OCI-LY7 (cell line): ENCODE results near the gene ETV5. TPM values are rescaled to one million over a fixed set of nuclear protein-coding genes. Genes with fewer than 3 reads are reported as not detected.

ENCODE experiments used
- BruUV-seq: library from RNA; stranded (reverse); fragments of 400-500 nt; replicated peaks from 2 replicates; lab custom pipeline; 2021; lab: Mats Ljungman, UMichigan
- CTCF ChIA-PET: fragments of 300-600 bp; sonication (Branson Sonifier 250); formaldehyde crosslinking; loops from one replicate; lab custom pipeline; 2022; ENCODE audit warnings: antibody characterized with exemption; ENCODE audit not compliant: unreplicated experiment; lab: Charles Lee
- POLR2A ChIA-PET: fragments of 300-600 bp; sonication (Branson Sonifier 250); formaldehyde crosslinking; loops from one replicate; lab custom pipeline; 2022; ENCODE audit warnings: antibody characterized with exemption; lab: Charles Lee
- DNase-seq: peaks from one replicate; pipeline ENCODE4 v3.0.0-alpha.2; 2015; ENCODE audit warnings: low spot score
- H2AFZ ChIP-seq: fragments of 200-600 bp; sonication (generic), shearing (Covaris generic); 2 replicates; pipeline ENCODE4 v1.6.1; 2014; ENCODE audit warnings: mild to moderate bottlenecking, antibody characterized with exemption, low read length, moderate library complexity
- H3K27ac ChIP-seq: fragments of 200-600 bp; sonication (generic); 2 replicates; pipeline ENCODE4 v1.5.1; 2014; ENCODE audit warnings: mixed run types, low read depth, mild to moderate bottlenecking, moderate library complexity, low read length, inconsistent platforms; ENCODE audit not compliant: poor library complexity, severe bottlenecking
- H3K36me3 ChIP-seq: fragments of 200-600 bp; sonication (generic); 2 replicates; pipeline ENCODE4 v1.6.1; 2014; ENCODE audit warnings: mild to moderate bottlenecking, antibody characterized with exemption, low read length, moderate library complexity, mixed read lengths; ENCODE audit not compliant: insufficient read depth
- H3K4me1 ChIP-seq: fragments of 200-600 bp; sonication (generic); 2 replicates; pipeline ENCODE4 v1.5.1; 2014; ENCODE audit warnings: mild to moderate bottlenecking, low read length; ENCODE audit not compliant: insufficient read depth, poor library complexity, severe bottlenecking
- H3K4me2 ChIP-seq: fragments of 200-600 bp; sonication (generic); 2 replicates; pipeline ENCODE4 v1.6.1; 2014; ENCODE audit warnings: mild to moderate bottlenecking, low read length
- H3K4me3 ChIP-seq: fragments of 200-600 bp; sonication (generic); 2 replicates; pipeline ENCODE4 v1.5.1; 2014; ENCODE audit warnings: mild to moderate bottlenecking, low read depth, low read length; ENCODE audit not compliant: poor library complexity, severe bottlenecking
- H3K79me2 ChIP-seq: fragments of 200-600 bp; sonication (generic); 2 replicates; pipeline ENCODE4 v1.6.1; 2016; ENCODE audit warnings: low read depth, mild to moderate bottlenecking, low read length, moderate library complexity, mixed read lengths; ENCODE audit not compliant: insufficient read depth
- H3K9me2 ChIP-seq: fragments of 200-600 bp; sonication (generic); 2 replicates; pipeline ENCODE4 v1.6.1; 2016; ENCODE audit warnings: mild to moderate bottlenecking, low read length, mixed read lengths; ENCODE audit not compliant: insufficient read depth
- H3K9me3 ChIP-seq: fragments of 200-600 bp; sonication (generic); 2 replicates; pipeline ENCODE4 v1.6.1; 2014; ENCODE audit warnings: mild to moderate bottlenecking, mixed run types, low read length, mixed read lengths
- H4K20me1 ChIP-seq: fragments of 200-600 bp; sonication (generic); 2 replicates; pipeline ENCODE4 v1.6.1; 2014; ENCODE audit warnings: mild to moderate bottlenecking, antibody characterized with exemption, low read length, moderate library complexity, mixed read lengths; ENCODE audit not compliant: insufficient read depth
- CTCF ChIP-seq: fragments of 200-600 bp; sonication (generic); conservative IDR thresholded peaks from 2 replicates; pipeline ENCODE4 v1.5.1; 2014; ENCODE audit warnings: mild to moderate bottlenecking, antibody characterized with exemption, low read length, moderate library complexity, mixed read lengths
- EZH2phosphoT487 ChIP-seq: fragments of 200-600 bp; sonication (generic); IDR thresholded peaks from 2 replicates; pipeline ENCODE4 v1.6.1; 2018; ENCODE audit warnings: low read depth, borderline replicate concordance, mild to moderate bottlenecking, mixed run types, antibody characterized with exemption, low read length, moderate library complexity, mixed read lengths
- intact Hi-C: fragments of 100-400 bp; cut with micrococcal nuclease; formaldehyde crosslinking; loops from one replicate; pipeline ENCODE4 v1.10.0; 2022; ENCODE audit not compliant: unreplicated experiment
- total RNA-seq, 2 experiments: library from RNA; depleted of rRNA in 1 of 2; stranded (reverse); fragments of >200 nt in 1 of 2; shearing (Covaris generic) in 1 of 2; gene quantifications; 2 replicates each; pipeline ENCODE4 v1.2.3, GENCODE V29; 2014 to 2022

The ETV5 gene
- total RNA-seq, 2 experiments from 2014 or later = 0.85 to 1.1 TPM

DNA sequence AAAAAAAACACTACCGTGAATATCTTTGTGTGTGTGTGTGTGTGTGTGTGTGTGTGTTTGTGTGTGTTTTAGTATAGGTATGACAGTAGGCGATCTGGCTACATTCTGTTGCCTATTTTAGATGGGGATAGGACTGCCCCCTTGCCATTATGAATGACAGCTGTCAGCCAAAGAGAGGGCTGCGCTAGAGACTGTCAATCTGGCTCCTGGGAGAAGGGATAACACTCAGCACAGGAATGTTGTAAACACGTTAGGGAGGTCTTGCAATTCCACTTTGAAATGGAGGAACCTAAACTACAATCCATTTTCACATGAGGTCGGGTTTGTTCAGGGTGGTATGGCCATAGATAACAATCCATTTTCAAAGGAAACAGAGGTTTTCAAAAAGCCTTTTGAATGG, 14.1 kb upstream of the ETV5 start:
- Histone ChIP-seq H3K79me2 (no peaks in the 10 kb centered on the region), H3K9me2 (no peaks in the 10 kb centered on the region), H2AFZ (no peak overlapping the region), H3K27ac (no peak overlapping the region), H3K4me2 (no peak overlapping the region), H3K4me1 (no peaks in the 10 kb centered on the region), H3K4me3 (no peak overlapping the region), H3K9me3 (no peaks in the 10 kb centered on the region), H4K20me1 (no peaks in the 10 kb centered on the region), H3K36me3 (no peaks in the 10 kb centered on the region)
- CTCF ChIA-PET = no interaction called here
- TF ChIP-seq EZH2phosphoT487 = no peak
- TF ChIP-seq CTCF = no peak
- no TSS peak for BruUV-seq
- intact Hi-C loops = no loop called here
- no peak for DNase-seq
- POLR2A ChIA-PET = interaction anchor here (0.7 kb wide), 3 partner anchors 10 to 16 kb away, joined by 3 to 5 read pairs (median 3); no protein-coding TSS in a partner anchor

DNA sequence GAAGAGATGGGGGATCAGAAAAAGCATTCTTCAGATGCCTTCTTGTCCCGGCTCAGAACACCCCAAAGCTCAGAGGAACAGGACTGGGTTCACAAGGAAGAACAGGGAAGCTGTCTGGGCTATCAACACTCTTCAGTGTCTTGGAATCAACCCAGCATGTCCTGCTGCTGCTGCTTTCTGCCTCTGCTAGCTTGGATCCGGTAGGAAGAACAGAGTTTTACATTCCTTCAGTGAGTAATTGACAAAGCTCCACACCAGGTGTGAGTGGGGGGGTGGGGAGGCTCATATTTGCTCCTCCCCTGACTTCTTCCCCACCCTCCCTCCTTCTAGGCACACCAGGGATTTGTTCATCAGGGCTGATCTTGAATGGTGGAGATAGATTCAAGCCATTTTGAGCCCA, 13.1 kb upstream of the ETV5 start:
- intact Hi-C loops = no loop called here
- CTCF ChIA-PET = no interaction called here
- no TSS peak for BruUV-seq

More for the DNA sequence above, 13.1 kb upstream of the ETV5 start:
- no peaks in the 10 kb centered on the region for H3K9me2 ChIP-seq
- no peak for TF ChIP-seq EZH2phosphoT487
- TF ChIP-seq CTCF = no peak
- H3K79me2 ChIP-seq = no peaks in the 10 kb centered on the region
- no peak overlapping the region for H3K4me2 ChIP-seq
- no peaks in the 10 kb centered on the region for H3K9me3 ChIP-seq
- H3K36me3 ChIP-seq = no peaks in the 10 kb centered on the region
- no peak overlapping the region for H3K27ac ChIP-seq
- no peak overlapping the region for H2AFZ ChIP-seq
- H4K20me1 ChIP-seq = no peaks in the 10 kb centered on the region
- POLR2A ChIA-PET = no interaction called here
- DNase-seq = no peak
- H3K4me1 ChIP-seq = no peaks in the 10 kb centered on the region
- no peak overlapping the region for H3K4me3 ChIP-seq
